ENCODE measurements around the gene NUP210.

DNA sequence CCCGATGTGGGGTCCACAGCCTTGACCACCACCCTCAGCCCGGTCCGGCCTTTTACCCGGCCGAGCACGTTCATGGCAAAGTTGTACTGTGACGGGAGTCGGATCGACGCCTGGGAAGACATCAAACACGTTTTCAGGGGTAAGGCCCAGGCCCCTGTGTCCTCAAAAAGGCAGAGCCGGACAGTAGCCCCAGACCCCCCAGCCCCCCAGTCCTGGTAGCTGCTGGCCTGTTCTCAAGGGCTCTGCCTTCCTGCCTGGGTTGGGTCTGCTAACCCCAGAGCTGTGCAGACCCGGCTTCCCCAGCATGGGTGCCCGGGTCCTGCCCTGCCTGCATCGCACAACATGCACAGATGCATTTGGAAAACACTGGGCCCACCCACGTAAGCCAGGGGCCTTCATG lies 84.6 kb downstream of the NUP210 start:
- TF ChIP-seq POLR2AphosphoS5 (IDR thresholded peaks at IDR 0.05; ENCODE audit: low read depth, low read length) (no peak), SIN3A (IDR thresholded peaks at IDR 0.05; ENCODE audit: borderline replicate concordance, insufficient read depth, low read length) (no peak), TAF1 (IDR thresholded peaks at IDR 0.05; ENCODE audit: borderline replicate concordance, insufficient read depth, low read length) (no peak)

Measured in PFSK-1 (cell line).